ENCODE results near the gene AUH. TPM values are rescaled to one million over a fixed set of nuclear protein-coding genes. Genes with fewer than 3 reads are reported as not detected.

Gene AUH
- total RNA-seq, 1 experiment from 2014 or later: 29.0 TPM

DNA sequence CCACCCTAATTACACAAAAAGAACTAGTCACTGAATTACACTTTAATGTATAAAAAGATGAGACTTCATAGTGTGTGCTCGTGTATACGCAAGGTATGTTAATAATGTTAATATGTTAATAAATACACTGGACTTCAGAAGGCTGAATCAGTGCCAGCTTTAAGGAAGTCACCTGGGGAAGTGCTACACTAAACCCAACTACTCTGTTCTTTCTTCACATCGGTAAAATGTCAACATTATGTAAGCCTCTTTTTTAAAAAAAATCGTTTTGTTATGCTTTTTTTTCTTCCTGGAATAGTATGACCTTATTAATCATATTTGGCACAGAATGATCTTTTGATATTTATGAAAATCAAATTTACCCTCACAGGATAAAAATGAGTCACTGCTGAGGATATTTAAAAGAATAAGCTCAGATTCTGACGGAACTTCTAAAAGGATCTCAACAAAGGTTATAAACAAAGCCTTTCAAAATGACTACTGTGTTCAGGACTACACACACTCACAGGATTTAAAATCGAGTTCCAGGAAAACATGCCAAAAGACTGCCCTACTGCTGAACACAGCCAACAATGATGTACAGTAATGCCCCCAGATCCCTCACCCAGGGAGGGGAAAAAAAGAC is 75.9 kb downstream of the AUH start:
- Histone ChIP-seq H3K4me2 (ENCODE audit: low read length) (no peak overlapping the region), H3K27me3 (ENCODE audit: insufficient read depth, low read length) (no peaks in the 10 kb centered on the region), H3K9ac (ENCODE audit: low read length) (no peak overlapping the region), H3K4me3 (replicated peaks in 1 of 2; ENCODE audit: low read depth in 1 of 2, low read length in 2 of 2) (no peak overlapping the region), H3K27ac (ENCODE audit: low read depth, low read length) (peak overlapping the region; percentile 15; the same call in 1 of the 2 replicates), H2AFZ (ENCODE audit: low read depth, low read length, poor library complexity, severe bottlenecking) (no peak overlapping the region), H3K4me1 (ENCODE audit: control insufficient read depth in 1 of 2, insufficient read depth in 2 of 2, low read length in 2 of 2) (peaks cover 3 to 5% of the 10 kb centered on the region in 2 experiments; a peak in 2 of 4 replicates), H3K9me3 (ENCODE audit: control insufficient read depth in 1 of 2, insufficient read depth in 1 of 2, low read depth in 1 of 2, low read length in 2 of 2) (no peaks in the 10 kb centered on the region), H3K36me3 (ENCODE audit: control insufficient read depth in 1 of 2, insufficient read depth in 2 of 2, low read length in 2 of 2) (no peaks in the 10 kb centered on the region), H3K9me2 (ENCODE audit: insufficient read depth) (no peaks in the 10 kb centered on the region), H3K79me2 (ENCODE audit: insufficient read depth, low read length) (no peaks in the 10 kb centered on the region; the same call in 1 of the 2 replicates), H4K20me1 (ENCODE audit: insufficient read depth) (no peaks in the 10 kb centered on the region)
- intact Hi-C loops (cut with micrococcal nuclease): no loop called here
- no TSS peak for BruUV-seq (replicated peaks)
- POLR2A ChIA-PET: interaction anchor here (0.7 kb wide), 1 partner anchor 11 kb away, joined by 3 read pairs; no protein-coding TSS in a partner anchor
- RAD21 ChIA-PET (ENCODE audit: low non-redundant PET in 1 of 2, low total read pairs in 2 of 2, uncharacterized antibody in 2 of 2, unreplicated experiment in 2 of 2): no interaction called here
- TF ChIP-seq ZBTB33 (IDR thresholded peaks at IDR 0.05; ENCODE audit: extremely low read depth, insufficient replicate concordance, low read length): no peak
- no peak; the same call in 1 of the 2 replicates for TF ChIP-seq JUND (IDR thresholded peaks at IDR 0.05)
- TF ChIP-seq CEBPB (IDR thresholded peaks at IDR 0.05; ENCODE audit: low read depth): 0 out of 2 replicates have a peak, but pooled peaks have one; percentile 26
- TF ChIP-seq, protein P1, sequence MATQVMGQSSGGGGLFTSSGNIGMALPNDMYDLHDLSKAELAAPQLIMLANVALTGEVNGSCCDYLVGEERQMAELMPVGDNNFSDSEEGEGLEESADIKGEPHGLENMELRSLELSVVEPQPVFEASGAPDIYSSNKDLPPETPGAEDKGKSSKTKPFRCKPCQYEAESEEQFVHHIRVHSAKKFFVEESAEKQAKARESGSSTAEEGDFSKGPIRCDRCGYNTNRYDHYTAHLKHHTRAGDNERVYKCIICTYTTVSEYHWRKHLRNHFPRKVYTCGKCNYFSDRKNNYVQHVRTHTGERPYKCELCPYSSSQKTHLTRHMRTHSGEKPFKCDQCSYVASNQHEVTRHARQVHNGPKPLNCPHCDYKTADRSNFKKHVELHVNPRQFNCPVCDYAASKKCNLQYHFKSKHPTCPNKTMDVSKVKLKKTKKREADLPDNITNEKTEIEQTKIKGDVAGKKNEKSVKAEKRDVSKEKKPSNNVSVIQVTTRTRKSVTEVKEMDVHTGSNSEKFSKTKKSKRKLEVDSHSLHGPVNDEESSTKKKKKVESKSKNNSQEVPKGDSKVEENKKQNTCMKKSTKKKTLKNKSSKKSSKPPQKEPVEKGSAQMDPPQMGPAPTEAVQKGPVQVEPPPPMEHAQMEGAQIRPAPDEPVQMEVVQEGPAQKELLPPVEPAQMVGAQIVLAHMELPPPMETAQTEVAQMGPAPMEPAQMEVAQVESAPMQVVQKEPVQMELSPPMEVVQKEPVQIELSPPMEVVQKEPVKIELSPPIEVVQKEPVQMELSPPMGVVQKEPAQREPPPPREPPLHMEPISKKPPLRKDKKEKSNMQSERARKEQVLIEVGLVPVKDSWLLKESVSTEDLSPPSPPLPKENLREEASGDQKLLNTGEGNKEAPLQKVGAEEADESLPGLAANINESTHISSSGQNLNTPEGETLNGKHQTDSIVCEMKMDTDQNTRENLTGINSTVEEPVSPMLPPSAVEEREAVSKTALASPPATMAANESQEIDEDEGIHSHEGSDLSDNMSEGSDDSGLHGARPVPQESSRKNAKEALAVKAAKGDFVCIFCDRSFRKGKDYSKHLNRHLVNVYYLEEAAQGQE (IDR thresholded peaks at IDR 0.05; ENCODE audit: low read depth): no peak
- TF ChIP-seq RAD21 (IDR thresholded peaks at IDR 0.05; ENCODE audit: low read depth): 0 out of 2 replicates have a peak, but pooled peaks have one; percentile 4
- no peak for TF ChIP-seq TCF7L2 (IDR thresholded peaks at IDR 0.05; ENCODE audit: borderline replicate concordance, extremely low read depth, insufficient read depth, insufficient read length)
- TF ChIP-seq EZH2phosphoT487 (IDR thresholded peaks at IDR 0.05; ENCODE audit: borderline replicate concordance): no peak
- TF ChIP-seq CBX3 (IDR thresholded peaks at IDR 0.05; ENCODE audit: low read depth): no peak
- no peak for TF ChIP-seq POLR2AphosphoS5 (IDR thresholded peaks at IDR 0.05; ENCODE audit: low read depth, low read length)
- TF ChIP-seq ELF1 (IDR thresholded peaks at IDR 0.05; ENCODE audit: borderline replicate concordance, low read depth): no peak
- CTCF ChIA-PET: no interaction called here
- no peak for DNase-seq (ENCODE audit: low read depth, low spot score)
- no peak for ATAC-seq

All from HCT116 (cell line).